HG02623 (cell line): Measurements from ENCODE around the gene MMEL1.
"Not testable (repeated sequence)": the region's sequence is repeated elsewhere in the genome, so short reads cannot be mapped to it uniquely, and the experiment has no call there.

Source experiments
- ATAC-seq: cut with Tn5 transposase; IDR thresholded peaks from one replicate; pipeline ENCODE4 v1.9.1; 2021; ENCODE audit warnings: moderate library complexity; ENCODE audit not compliant: unreplicated experiment

Gene MMEL1

DNA sequence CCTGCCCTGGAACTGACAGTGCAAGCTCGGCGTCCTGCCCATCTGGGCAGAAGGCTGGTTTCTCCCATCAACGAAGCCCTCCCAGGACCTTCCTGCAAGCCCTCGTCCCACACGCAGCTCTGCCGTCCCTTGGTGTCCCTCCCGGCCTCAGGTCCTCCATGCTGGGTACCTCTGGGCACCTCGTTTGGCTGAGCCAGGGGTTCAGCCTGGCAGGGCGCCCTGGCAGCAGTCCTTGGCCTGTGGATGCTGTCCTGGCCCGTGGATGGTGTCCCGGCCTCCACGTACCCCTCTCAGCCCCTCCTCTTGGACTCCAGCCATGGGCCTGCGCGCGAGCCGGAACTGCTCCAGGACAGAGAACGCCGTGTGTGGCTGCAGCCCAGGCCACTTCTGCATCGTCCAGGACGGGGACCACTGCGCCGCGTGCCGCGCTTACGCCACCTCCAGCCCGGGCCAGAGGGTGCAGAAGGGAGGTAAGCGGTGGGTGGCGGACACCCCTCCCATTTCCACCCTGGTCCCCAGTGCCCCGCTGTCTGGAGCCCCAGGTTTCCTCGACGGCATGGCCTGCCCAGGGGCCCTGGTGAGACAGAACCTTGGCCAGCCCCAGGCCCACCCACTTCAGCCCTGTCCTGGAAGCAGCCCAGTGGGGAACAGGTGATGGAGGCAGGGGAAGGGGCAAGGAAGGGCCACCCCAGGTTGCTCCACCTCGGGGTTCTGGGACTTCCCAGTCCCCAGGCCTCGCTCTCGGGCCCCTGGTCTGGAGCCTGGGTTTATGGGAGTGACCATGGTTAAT, 73.1 kb downstream of the MMEL1 start:
- no peak for ATAC-seq

DNA sequence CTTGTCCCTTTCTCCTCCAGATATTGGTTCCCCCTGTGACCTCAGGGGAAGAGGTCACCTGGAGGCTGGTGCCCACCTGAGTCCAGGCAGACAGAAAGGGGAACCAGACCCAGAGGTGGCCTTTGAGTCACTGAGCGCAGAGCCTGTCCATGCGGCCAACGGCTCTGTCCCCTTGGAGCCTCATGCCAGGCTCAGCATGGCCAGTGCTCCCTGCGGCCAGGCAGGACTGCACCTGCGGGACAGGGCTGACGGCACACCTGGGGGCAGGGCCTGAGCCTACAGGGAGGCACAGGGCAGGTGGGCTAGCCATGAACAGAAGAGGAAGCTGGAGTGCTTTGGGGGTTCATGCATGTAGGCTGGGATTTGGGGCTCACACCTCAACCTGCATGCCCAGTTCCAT, 74.0 kb downstream of the MMEL1 start:
- ATAC-seq = no peak

DNA sequence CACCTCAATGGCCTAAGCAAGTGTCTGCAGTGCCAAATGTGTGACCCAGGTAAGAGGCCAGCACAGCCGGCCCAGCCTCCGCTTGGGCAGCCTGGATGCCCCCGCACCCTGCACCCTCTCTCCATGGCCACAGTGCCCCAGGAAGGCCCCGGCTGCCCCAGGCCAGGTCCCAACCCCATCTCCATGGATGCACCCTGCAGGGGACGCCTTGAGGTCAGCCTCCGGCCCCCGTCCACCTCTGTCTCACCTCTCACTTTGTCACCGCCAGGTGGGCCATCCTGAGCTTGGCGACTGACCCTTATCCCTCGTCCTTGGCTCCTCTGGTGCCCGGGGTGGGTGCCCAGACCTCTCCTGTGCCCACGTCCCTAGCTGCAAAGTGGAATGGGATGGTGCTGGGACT, 74.4 kb downstream of the MMEL1 start:
- no peak for ATAC-seq

DNA sequence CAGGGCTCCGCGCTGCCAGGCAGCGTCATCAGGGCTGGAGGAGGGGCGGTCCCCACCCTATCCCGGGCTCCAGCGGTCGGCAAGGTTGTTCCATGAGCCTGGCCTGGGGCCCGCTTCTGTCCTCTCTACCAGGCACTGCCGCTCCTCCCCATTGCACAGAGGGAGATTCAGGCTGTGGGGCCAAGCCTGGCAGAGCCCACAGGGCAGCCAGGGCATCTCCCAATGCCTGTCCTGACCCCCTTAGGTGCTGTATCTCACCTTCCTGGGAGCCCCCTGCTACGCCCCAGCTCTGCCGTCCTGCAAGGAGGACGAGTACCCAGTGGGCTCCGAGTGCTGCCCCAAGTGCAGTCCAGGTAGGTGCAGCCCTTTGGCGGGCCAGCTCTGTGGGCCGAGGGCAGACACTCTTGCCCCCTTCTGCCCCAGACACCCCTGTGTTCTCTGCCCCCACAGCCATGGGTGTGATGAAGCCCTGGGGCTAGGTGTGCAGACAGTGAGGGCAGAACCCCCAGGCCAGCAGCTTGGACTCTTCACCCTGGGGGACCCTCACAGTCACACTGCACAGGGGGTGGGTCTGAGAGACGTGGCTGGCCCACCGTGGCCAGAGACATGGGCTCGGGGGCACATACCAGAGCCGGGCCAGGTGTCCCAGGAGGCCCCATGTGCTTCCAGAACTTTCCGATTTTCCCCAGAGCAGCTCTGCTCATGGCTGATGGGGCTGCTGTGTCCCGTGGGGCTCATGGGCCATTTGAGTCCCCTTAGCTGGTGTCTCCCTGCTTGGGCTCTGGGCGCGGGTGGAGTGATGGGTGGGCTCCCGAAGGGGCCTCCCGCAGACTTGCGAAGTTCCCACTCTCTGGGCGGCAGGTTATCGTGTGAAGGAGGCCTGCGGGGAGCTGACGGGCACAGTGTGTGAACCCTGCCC, 75.1 kb downstream of the MMEL1 start:
- ATAC-seq = no peak

DNA sequence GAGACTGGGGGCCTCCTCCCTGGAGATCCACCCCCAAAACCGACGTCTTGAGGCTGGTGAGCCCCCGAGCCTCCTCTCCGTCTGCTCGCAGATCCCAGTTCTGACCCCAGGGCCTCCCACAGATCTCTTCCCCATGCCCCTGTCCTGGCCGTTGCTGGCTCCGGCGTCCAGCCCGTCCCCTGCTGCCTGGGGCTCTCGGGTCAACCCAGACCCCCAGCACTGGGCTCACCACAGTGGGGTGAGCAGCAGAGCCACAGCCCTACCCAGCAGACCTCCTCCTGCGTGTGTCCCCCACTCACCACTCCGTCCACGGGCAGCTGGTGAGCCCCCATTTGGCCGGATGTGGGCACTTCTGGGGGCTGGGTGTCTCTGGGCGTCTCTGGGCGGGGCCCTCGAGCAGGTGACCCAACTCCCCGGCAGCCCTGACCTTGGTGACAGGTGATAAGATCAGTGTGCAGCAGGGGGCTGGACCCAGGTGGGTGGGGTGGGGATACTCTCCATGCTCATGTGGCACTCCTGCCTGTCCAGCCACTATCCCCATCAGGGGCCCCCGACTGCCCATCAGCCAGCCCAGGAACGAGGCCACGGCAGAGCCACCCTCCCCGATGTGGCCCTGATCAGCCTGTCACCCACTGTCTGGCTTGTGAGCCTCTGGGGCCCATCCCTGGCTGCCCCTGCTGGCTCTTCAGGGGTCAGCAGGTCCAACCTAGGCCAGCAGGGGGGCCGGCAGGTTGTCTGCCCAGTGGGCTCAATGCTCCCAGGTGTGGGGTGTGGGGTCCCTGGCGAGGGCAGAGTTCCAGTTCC, 75.9 kb downstream of the MMEL1 start:
- no peak for ATAC-seq

DNA sequence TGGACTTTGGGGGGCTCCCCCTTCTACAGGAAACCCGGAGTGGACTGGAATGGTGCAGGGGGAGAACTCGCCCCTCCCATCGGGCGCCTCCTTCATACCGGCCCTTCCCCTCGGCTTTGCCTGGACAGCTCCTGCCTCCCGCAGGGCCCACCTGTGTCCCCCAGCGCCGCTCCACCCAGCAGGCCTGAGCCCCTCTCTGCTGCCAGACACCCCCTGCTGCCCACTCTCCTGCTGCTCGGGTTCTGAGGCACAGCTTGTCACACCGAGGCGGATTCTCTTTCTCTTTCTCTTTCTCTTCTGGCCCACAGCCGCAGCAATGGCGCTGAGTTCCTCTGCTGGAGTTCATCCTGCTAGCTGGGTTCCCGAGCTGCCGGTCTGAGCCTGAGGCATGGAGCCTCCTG, 76.5 kb downstream of the MMEL1 start, which contains the start of gene TNFRSF14:
TSS of gene TNFRSF14 (plus strand) at position 95 of the 401 bp plus-strand sequence. CDS start at position 389, 294 bp downstream.
- no peak for ATAC-seq

DNA sequence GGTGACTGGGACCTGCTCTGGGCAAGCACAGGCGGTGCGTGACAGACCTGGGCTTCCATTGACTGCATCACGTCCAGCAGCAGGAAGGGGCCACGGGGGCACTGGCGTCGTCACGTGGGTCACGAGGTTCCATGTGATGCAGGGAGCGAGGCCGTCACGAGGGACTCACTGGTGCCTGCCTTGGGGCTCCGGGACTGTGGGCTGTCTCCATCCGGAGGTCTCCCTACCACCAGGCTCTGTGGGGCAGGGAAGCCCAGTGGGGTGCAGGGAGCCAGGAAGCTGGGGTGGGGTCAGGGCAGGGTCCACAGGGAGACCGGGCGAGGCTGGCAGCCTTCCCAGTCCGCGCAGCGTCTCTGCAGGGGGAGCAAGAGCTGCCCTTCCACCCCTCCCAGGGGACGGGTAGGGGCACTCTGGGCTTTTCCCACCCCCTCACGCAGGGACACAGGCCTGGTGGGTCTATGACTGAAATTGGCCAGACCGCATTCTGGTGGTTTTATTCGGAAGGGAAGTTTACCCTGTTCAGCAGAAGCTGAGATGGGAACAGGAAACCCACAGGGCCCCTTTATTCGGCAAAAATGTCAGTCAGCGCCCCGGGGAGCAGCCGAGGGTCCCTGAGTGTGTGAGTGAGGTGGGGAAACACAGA, 77.1 kb downstream of the MMEL1 start:
- ATAC-seq = no peak

DNA sequence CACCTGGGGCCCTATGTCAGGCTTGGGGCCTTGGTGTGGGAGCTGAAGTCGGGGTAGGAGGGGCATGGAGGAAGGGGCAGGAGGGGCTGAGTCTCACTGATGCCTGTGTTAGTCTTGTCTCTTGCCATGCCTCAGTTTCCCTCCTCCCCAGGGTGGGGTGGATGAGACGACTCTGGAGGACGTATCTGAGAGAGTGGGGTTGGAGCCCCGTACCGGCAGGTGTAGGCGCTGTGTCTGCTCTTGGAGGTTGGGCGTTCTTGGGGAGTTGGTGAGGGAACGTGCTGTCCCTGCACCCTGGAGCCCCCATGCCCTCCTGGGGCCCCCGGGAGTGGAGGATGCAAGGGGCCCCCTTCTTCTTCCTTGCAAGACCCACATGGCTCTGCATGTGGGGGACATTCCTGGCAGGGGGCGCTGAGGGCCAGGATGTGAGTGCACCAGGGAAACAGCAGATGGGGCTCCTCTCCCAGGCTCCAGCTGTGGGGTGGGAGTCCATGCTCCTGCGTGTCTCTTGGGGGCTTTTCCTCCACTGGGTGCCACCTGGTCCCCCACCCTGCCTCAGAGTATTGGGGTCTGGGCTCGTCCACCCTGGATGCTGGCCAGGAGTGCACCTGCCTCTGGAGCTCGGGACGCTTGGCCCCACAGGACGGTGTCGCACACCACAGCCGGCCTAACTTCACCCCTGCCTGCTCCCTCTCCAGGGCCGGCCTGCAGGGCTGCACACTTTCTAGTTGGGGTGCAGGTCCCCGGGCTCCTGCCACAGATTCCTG, 78.0 kb downstream of the MMEL1 start:
- ATAC-seq = no peak

DNA sequence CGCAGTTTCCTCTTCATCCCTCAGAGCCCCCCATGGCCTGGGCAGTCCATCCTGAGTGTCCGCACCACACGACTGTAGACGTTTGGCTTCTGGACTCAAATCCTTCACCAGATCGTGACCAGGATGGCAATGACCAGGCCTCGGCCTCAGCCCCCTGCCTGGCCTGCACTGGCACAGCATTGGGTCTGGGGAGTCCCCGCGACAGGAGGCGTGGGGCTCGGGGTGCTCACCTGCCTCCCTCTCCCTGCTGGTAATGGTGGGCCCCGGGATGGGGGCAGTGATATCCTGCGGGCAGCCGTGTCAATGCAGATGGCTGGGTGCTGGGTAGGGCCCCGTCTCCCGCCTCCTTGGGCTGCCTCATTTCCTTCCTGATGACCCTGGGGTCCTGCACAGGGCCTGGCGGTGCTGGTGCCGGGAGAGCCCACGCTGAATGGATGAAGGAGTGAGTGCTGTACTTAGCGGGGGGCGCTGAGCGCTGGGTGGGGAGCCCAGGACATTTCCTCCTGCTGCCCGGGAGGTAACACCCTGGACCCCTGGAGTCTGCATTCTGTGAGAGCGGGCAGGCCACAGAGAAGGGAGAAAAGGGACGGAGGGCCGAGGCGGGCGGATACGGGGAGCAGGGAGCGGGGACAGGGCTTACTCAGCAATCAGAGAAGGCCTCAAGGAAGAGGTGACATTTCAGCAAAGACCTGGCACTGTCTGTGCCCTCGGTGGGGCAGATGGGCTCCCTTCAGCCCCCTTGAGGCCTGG, 78.8 kb downstream of the MMEL1 start:
- ATAC-seq = no peak

DNA sequence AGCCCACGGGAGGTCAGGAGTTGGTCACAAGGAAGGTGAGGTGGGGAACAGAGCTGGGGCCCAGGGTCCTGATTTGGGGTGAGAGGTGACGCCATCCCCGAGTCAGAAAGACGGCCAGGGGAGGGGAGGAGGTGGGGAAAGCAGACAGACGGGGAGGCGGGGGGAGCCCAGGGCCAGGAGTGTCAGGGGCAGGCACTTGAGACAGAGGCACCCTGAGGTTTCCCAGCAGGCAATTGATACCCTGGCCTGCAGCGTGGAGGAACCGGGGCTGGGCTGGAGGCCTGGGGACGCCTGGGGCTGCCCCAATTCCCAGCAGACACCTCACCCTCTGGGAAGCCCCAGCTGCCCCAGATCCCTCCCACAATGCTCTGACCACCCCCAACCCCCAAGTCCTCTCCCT, 79.7 kb downstream of the MMEL1 start:
- ATAC-seq = not testable (repeated sequence)

DNA sequence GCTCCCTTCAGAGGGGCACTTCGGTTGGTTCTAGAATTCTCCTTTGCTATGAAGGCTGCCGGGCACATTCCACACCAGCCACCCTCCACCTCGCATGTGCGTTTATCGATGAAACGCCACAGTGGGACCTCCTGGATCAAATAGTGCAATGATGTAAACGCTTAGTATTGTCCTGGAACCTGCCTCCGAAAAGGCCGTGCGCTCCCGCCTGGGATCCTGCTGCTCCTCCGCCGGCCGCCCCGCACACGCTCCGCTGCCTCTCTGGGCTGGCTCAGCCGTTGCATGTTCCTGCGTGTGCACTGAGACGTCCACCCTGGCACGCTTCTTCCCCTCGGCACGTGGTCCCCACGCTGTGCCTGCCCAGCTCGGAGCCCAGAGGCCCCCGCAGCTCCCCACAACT, 80.6 kb downstream of the MMEL1 start:
- ATAC-seq = no peak

DNA sequence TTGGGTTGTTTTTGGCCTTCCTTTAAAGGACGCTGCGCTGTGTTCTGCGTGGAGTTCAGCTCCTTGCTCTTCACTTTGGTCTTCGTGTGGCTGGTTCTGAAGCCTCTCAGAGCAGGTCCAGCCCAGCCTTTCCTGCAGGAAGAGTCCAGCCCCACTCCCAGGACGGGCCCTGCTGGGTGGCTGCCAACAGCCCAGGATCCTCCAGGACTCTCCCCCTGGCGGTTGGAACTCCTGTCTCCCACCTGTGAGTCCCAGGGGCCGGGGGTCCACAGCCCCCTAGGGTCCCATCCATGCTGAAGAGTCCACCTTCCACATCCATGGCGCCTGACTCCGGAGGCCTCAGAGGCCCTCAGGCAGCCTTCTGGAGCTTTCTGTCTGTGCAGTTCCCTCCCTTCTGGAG, 81.3 kb downstream of the MMEL1 start:
- ATAC-seq = not testable (repeated sequence)

DNA sequence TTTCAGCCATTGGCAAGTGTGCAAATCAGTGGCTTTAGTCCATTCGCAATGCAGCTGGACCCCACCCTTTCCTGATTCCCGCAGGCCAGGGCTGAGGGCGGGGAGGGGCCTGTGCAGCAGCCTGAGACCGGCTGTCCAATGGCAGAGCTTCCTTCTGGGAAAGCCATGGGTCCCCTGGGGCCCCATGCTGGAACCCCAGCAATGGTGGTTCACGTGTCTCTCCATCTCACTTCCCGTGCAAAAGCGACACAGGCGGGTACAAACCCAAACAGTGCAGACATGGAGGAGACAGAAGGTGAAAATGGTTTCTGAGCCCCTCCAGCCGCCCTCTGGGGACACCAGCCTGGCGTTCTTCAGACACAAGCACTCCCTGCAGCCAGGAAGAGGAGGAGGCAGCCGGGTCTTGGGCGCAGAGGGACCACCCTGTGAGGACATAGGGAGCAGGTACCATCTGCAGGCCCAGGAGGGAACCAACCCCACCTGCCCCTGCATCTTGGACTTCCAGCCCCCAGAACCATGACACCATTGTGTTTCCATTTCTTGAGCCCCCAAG, 82.4 kb downstream of the MMEL1 start:
- not testable (repeated sequence) for ATAC-seq

DNA sequence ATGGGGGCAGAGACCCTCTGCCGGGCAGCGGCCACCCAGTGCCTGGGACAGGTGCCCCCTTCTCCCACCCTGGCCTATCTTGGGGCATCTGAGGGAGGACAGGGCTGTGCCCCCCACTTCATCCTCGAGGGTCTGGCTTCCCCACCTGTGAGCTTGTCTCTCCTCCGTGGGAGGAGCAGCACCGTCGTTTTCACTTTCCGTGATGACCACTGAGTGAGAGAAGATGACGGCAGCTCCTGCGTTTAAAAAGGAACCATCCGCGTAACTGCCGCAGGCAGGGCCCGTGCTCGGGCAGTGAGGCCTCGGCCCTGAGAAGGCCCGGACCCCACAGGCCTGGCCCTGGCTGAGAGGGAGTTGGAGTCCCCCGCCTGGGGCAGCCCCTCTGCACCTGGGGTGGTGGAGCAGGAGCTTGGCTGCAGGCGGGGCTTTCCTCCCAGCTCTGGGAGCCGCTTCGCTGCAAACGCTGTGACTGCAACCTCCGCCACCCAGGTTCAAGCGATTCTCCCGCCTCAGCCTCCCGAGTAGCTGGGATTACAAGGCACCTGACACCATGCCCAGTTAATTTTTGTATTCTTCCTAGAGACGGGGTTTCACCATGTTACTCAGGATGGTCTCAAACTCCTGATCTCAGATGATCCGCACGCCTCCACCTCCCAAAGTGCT, 83.3 kb downstream of the MMEL1 start:
- not testable (repeated sequence) for ATAC-seq

DNA sequence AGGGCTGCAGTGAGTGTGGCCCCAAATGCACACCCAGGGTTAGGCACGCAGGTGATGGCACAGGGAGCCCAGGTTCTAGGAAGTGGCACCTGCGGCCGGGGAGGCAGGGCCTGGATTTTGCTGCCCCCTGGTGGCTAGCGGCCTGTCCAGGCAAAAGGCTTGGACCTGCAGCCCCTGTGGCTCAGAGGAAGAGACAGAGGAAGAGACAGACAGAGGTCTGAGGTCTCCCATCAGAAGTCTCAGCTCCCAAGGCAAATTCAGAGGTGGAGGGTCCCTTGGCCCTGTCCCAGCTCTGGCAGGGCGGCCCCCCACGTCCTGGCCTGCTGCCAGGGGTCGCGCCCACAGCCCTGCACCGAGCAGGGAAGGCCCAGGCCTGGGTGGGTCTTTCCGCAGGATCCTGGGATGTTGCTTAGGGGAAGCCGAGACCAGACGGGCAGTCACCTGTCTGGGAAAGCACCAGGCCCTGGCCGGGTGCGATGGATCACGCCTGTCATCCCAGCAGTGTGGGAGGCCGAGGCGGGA, 84.7 kb downstream of the MMEL1 start:
- ATAC-seq = no peak

DNA sequence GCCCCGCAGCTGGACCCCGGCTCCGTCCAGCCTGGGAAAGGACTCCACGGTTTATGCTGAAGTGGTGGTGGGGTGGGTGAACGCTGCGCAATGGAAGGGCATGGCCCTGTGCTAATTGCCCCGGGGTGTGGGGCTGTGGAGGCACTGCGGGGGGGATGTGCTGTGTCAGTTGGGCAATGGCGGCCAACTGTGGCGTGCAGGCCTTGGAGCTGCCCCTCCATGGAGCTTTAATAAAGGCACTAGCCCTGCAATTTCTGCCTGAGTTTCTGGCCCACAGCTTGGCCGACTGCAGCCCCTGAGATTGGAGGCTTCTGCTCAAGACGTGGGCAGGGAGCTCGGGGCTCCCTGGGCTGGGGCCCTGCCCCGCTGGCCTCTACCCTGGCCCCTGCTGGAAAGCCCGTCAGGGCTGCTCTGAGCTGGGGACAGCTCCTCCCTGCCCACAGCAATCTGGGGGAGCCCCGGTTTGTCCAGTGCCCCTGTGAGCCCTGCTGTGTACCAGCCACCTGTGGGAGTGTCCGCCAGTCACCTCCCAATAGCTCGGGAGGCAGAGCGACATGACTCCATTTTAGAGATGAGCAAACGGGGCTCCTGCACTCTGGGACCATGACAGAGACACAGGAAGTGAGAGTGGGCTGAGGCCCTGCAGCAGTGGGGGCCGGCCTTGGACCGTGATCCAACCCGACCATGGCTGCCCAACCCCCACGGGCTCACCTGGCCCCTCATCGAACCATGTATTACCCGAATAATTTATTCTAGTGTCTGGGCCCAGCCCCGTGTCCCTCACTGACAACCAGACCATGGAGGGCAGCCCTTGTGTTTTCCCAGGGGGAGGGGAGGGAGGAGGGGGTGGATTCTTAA, 85.4 kb downstream of the MMEL1 start:
- ATAC-seq = no peak
